DMS153 (cell line): Measurements from ENCODE around the gene NAA60.
"Not testable (repeated sequence)": the region's sequence is repeated elsewhere in the genome, so short reads cannot be mapped to it uniquely, and the experiment has no call there.

Source experiments
- DNase-seq: peaks from one replicate; lab custom pipeline; 2025; lab: John Stamatoyannopoulos, UW

Gene NAA60

GRCh38 chr16:3484318-3485096 lies 41.0 kb downstream of the NAA60 start:
- no peak for DNase-seq

DNA sequence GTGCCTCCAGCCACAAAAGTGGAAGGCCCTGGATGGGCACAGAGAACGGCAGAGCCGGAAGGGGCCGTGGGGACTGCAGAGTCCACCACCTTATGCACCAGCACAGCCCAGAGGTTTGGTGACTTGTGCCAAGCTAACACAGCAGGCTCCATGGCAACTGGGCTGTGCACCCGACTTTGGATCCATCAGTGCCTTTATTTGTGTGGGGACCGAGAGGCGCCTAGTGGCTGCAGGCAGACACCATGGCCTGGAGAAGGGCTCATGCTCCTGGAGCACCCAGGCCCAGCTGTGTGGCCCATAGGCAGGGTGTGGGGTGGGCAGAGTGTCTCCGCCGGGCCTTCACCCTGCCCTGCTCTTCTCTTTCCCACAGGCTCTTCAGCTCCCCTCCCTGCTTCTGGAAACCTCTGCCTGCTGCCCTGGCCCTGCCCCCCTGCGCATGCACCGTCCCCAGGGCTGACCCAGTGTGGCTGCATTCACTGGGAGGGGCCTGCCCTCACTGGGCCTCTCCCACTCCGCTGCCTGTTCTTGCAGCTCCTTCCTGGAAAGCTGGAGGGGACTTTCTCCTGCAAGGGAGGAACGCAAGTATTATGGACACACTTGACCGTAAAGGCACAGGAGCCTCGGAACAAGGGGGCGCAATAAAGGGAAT lies 41.7 kb downstream of the NAA60 start:
- no peak for DNase-seq

DNA sequence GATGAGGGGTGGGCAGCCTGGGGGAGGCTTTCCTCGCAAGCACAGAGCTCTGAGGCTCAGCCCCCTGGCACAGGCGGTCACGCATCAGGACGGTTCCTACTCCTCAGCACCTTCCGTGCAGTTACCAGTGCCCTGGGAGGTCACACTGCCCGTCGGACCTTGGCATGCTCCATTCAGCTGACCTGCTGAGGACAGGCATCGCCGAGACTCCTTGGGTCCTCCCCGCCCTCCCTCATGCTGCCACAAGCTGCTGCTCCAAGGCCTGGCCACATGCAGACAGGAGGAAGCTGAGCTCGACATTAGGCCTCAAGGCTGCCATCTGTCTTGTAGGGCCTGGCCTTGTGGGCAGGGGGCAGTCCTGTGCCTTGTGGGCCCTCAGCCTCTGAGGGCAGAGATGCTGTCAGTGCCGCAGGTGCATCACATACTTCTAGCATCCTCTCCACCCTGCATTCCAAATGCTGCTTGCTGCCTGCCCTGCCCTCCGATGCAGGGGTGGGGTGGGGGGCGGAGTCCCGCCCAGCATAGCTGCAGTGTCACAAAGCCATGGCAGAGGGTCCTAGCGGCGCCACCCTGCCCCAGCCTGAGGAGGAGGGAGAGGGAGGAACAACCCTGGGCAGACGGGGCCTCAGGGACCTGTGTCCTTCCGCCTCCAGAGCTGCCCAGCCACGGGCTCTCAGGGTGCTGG lies 42.5 kb downstream of the NAA60 start:
- no peak for DNase-seq

DNA sequence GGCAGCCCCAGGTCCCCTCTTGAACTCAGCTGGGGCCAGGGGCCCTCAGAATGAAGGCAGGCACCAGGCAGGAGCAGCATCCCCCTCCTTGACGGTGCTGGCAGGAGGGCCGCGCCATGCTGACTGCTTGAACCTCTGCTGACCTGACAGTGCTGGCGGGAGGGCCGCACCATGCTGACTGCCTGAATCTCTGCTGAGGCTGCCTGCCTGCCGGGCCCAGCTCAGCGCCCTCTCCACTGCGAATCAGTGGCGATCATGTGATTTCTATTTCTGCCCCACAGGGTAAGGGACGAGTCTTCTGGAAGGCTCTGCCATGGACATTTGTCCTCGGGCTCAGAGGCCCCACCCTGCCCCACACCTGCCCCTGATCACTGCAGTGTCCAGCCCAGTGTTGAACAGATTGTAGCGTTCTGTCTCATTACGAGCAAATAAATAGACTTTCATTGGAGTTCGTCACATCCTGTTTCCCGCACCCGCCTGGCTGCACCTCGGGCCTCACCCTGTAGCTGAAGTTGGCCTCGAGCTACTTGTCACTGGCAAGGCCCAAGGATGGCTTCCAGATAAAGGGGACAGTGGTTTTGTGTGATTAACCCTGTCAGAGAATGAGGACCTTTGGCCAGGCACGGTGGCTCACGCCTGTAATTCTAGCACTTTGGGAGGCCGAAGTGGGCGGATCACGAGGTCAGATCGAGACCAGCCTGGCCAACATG lies 43.2 kb downstream of the NAA60 start:
- DNase-seq, result no peak

DNA sequence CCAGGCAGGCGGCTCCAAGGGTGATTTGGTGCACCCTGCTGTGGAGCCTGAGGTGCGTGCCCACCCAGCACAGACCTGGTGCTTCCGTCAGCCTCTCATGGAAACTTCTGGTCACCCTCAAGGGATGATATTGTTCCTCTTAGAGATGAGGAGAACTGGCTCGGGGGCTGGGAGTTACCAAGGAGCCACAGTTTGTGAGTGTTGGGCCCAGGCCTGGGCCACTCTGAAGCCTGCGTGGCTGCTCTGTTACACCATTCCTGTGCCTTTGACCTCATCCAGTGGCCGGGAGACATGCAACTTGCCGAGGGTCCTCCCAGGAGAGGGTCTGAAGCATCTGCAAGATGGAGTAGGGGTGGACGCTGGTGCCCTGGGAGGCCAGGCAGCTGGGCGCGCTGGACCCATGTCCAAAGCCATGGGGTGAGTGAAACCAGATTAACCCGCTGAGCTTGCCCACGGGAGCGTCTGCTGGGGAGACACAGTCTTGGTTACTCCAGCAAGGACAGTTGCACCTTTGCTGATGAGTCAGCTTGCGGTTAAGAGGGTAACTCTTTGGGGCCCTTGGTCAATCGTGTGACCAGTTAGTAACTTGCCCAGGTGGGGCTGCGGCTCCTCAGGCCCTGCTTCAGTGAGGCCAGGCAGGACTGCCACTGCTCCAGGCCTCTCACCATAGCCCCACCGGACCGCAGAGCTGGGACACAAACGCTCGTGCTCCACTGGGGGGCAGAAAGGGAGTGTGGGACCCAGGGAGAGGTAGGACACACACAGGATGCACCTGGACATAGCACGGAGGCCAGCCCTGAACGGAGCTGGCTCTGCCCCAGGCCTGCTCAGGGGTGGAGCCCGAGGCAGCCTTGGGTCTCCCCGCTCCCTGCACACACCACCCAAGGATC lies 44.3 kb downstream of the NAA60 start:
- no peak for DNase-seq

DNA sequence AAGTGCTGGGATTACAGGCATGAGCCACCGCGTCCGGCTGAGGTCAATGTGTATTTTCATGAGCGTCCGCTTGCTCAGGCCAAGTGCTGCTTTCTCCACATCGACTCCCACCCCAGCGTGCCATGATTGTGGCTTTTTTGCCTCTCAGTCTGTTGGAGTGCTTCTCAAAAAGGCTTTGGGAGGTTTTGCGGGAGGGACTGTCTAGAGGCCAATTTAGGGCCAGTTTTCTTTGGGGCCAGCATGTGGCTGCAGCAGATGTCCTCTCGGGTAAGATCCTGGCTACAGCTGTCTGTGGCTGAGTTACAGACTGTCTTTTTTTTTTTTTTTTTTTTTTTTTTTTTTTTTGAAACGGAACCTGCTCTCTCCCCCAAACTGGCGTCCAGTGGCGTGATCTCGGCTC lies 45.3 kb downstream of the NAA60 start:
- DNase-seq, result no peak

DNA sequence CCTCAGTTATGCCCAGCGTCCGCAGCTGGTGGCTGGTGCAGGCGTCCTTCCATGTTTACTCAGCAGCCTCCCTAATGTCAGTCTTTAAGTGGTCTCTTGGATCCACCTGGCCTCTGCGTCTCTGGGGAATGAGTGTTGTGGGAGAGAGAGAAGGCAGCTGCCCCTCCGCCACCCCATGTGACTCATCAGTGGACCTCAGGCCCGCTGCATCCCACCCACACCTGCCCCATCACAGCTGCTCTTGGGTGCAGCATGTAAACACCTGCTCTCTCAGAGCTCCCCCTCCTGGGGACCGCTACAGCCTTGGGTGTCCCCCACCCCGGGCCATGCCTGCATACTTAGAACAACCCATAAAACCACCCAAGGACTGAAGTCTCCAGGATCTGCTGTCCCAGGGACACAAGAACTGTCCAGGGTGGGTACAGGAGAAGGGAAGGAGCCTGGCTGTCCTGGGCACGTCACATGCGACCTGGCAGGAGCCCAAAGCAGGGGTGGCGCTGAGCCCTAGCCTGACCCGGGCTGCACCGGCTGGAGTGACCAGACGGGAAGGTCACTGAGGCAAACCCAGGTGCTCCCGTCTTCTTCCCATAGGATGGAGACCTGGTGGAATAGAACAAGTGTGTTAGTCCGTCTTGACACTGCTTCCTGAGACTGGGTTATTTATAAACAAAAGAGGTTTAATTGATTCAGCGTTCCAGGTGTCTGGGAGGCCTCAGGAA lies 47.6 kb downstream of the NAA60 start:
- DNase-seq, result no peak

DNA sequence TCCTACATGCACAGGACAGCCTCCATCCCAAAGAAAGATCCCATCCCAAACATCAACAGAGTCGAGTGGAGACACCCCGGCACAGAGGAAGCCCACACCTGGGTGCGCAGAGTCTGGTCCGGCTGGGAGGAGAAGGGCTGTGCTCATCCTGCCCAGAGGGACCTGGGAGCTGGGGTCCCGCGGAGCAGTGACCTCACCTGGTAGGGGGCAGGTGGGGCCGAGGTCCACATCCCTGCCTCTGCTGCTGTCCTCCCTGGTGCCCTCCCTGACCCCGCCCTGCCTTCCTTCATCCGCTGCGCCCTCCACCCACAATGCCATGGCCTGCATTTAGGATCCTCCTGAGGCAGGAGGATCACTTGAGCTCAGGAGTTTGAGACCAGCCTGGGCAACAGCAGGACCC lies 48.9 kb downstream of the NAA60 start:
- no peak for DNase-seq

DNA sequence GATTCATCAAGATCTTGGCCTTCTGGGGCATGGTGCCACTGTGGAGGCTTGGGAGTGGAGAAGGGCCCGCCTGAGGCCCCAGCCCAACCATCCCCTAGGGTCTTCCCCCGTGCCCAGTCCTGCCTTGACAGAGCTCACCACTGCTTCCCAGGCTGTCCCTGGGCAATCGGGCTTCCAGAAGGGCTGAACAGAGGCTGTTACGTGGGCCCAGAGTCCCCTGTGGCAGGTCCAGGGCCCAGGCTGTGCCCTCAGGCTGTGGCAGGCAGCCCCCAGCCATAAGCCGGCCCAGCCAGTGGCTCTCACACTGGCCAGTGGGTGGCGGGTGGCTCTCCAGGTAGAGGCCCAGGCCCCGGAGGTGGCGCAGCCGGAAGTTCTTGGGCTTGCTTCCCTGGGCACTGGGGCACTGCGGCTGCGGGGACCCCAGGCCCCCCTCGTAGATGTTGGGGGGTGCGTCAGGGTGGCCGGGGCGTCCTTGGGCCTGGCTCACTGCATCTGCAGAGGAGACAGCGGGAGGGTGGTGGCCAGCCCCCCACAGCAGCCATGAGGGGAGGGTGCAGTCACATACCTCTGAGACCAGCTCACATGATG lies 51.0 kb downstream of the NAA60 start:
- DNase-seq, result no peak

- no peak for DNase-seq
Observed at GRCh38 chr16:3495176-3495575, 51.7 kb downstream of the NAA60 start, which contains the start of gene C16orf90. Gene C16orf90 (minus strand): TSS chr16:3495489. CDS start chr16:3495421, 68 bp downstream.

DNA sequence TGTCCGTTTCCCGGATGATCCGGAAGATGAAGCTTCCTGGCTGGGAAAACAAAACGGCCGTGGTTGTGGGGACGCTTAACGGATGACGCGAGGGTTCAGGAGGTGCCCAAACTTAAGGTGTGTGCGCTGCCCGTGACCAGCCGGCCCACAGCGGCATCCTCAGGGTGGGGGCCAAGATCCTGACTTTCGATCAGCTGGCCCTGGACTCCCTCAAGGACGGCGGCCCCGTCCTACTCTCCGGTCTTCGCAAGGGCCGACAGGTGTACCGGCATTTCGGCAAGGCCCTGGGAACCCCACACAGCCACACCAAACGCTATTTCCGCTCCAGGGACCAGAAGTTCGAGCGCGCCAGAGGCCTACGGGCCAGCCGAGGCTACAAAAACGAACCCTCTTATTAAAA lies 52.9 kb downstream of the NAA60 start:
- no peak for DNase-seq

DNA sequence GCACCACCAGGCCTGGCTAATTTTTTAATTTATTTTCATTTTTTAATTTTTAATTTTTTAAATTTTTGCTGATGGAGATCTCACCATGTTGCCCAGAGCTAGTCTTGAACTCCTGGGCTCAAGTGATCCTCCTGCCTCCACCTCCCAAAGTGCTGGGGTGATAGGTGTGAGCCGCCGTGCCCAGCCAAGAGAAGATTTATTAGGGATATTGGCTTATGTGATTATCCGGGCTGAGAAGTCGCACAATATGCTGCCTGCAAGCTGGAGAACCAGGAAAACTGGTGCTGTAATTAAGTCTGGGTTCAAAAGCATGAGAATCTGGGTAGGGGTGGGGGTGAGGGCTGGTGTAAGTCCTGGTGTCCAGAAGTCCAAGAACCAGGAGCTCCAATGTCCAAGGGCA lies 54.3 kb downstream of the NAA60 start:
- no peak for DNase-seq

DNA sequence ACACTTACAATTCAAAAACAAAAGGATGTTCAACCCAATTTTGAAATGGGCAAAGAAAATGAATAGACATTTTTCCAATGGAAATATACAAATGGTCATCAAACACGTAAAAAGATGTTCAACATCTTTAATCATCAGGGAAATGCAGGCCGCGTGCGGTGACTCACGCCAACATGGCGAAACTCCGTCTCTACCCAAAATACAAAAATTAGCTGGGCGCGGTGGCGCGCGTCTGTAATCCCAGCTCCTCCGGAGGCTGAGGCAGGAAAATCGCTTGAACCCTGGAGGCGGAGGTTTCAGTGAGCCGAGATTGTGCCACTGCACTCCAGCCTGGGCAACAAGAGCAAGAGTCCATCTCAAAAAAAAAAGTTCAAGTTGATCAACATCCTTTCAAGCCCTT lies 55.5 kb downstream of the NAA60 start:
- DNase-seq, result no peak

DNA sequence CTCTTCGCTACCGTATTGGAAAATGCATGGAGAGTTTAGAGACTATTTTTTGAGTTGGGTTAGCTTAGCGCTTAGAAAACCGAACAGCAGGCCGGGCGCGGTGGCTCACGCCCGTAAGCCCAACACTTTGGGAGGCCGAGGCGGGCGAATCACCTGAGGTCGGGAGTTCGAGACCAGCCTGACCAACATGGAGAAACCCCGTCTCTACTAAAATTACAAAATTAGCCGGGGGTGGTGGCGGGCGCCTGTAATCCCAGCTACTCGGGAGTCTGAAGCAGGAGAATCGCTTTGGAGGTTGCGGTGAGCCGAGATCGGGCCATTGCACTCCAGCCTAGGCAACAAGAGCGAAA lies 57.9 kb downstream of the NAA60 start:
- DNase-seq, result not testable (repeated sequence)

DNA sequence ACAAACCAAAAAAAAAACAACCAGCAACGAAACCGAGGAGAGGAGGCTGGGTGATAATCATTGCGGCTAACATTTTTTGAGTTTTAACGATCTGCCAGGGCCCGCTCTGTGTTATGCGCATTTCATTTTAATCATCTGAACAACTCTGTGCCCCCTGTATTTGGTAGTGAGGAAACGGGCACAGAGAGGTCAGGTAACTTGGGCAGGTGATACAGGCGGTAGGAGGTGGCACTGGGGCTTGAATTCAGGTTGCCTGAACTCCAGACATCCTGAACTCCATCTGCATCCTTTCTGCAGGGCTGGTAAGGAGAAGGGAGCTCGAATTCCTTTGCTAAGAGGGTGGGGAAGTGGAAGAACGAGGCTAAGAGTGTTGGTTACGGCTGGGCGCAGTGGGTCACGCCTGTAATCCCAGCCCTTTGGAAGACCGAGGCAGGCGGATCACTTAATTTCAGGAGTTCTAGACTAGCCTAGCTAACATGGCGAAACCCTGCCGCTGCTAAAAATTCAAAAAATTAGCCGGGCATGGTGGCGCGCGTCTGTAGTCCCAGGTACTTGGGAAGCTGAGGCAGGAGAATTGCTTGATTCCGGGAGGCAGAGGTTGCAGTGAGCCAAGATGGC lies 58.4 kb downstream of the NAA60 start:
- no peak for DNase-seq

DNA sequence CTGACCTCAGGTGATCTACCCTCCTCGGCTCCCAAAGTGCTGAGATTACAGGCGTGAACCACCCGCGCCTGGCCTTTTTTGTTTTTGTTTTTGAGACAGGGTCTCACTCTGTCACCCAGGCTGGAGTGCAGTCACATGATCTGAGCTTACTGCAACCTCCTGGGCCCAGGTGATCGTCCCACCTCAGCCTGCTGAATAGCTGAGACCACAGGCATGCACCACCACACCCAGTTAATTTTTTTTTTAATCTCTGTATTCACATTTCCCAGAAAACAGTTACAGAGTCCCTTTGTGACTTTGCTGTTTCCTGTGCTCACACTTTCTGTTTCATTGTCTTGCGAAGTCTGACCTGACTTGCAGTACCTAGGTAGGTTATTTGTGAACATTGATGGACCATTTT lies 60.0 kb downstream of the NAA60 start:
- no peak for DNase-seq

GRCh38 chr16:3508736-3509135 lies 65.3 kb downstream of the NAA60 start:
- DNase-seq, result no peak

GRCh38 chr16:3509470-3509928 lies 66.0 kb downstream of the NAA60 start:
- no peak for DNase-seq

GRCh38 chr16:3510416-3510815 lies 66.9 kb downstream of the NAA60 start:
- no peak for DNase-seq
